SKM-1 (cell line): ENCODE measurements around the gene COA8.
"Not testable (repeated sequence)": the region's sequence is repeated elsewhere in the genome, so short reads cannot be mapped to it uniquely, and the experiment has no call there.

Experiments used
- DNase-seq: peaks from one replicate; lab custom pipeline; 2025; ENCODE audit not compliant: unreplicated experiment; lab: John Stamatoyannopoulos, UW

The COA8 gene

DNA sequence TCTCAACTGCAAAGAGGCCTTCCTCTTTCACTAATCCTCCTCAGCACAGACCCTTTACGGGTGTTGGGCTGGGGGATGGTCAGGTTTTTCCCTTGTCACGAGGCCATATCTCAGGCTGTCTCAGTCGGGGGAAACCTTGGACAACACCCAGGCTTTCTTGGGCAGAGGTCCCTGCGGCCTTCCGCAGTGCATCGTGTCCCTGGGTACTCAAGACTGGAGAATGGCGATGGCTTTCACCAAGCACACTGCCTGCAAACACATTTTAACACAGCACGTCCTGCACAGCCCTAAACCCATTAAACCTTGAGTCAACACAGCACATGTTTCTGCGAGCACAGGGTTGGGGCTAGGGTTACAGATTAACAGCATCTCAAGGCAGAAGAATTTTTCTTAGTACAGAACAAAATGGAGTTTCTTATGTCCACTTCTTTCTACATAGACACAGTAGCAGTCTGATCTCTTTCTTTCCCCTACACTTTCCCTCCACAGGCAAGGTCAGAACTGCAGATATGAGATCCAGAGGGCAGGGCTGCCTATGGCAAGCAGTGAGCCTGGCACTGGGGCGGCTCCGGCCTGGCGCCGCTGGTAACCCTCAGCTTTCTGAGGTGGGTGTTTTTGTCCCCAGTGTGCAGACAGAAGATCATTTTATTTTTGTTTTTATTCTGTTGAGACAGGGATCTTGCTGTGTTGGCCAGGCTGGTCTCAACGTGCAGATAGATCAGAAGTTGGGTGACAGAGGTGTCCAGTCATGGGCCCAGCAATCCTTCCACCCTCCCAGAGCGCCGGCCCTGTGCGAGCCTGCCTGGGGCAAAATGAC, 37.1 kb upstream of the COA8 start:
- DNase-seq, result not testable (repeated sequence)

DNA sequence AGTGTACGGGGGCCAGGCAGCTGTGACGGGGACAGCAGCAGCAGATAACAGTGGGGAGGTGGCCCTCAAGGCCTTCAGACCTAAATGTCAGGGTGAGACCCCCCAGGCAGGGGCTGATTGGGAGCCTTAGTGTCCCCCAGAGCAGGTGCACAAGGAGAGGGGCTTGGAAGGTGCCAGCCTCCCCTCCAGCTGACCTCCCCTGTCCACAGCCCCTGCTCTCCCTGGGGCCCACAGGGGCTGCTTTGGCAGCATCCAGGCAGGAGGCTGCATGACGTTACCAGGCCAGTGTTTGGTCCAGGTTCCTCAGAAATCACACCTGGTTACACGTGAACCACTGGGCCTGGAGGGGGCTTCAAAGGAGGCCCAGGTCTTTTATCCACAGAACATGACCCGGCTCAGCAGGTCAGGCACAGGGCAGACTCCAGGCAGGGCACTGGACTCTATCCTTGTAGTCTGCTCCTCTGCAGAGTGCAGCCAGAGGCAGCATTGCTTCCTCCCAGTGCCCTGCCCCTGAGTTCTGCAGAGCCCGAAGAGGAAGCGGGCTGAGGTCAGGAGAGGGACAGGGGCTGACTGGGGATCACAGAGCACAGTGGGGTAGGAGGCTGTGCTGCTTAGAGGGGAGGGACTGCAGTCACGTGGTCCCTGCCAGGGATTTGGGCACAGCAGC, 36.4 kb upstream of the COA8 start:
- peak; percentile 2 for DNase-seq

- no peak for DNase-seq
Observed at GRCh38 chr14:103526914-103527248, 35.9 kb upstream of the COA8 start.

GRCh38 chr14:103527408-103528145, 35.2 kb upstream of the COA8 start:
- DNase-seq, result no peak

GRCh38 chr14:103528146-103528586, 34.6 kb upstream of the COA8 start:
- no peak for DNase-seq

GRCh38 chr14:103528587-103529382, 34.0 kb upstream of the COA8 start, which contains the start of gene TRMT61A:
TRMT61A (plus strand) TSS chr14:103529196; CDS start chr14:103529979, 783 bp downstream.
- DNase-seq, result peak; percentile 29

DNA sequence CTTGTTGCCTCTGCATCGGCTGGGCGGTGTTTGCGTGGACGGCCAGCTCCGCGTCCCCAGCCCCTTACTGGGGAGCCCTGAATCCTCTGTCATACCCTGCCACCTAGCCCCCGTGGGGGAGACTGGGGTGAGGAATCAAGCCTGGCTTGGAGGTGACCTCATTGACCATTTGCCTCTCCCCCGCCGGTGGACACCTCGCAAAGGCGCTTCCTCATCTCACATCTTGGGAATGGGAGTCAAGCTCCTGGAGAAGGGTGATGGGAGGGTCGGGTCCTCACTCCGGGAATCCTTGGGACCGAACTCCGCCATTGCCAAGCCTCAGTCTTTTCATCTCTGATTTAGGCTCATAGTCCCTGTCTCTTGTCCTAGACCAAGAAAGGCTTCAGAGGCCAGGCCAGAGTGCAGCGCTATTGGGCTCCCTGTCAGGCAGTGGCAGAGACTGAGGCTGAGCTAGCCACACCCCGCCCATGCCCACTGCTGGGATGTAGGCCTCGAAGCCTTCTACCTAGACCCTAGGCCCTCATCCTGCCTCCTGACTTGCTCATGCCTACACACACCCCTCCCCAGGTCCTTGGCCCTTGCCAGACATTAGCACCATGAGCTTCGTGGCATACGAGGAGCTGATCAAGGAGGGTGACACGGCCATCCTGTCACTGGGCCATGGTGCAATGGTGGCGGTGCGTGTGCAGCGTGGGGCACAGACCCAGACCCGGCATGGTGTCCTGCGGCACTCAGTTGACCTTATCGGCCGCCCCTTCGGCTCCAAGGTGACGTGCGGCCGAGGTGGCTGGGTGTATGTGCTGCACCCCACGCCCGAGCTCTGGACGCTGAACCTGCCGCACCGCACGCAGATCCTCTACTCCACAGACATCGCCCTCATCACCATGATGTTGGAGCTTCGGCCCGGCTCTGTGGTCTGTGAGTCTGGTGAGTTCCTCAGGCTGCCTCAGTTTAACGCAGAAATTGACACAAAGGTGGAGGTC, 33.1 kb upstream of the COA8 start:
- DNase-seq, result no peak

DNA sequence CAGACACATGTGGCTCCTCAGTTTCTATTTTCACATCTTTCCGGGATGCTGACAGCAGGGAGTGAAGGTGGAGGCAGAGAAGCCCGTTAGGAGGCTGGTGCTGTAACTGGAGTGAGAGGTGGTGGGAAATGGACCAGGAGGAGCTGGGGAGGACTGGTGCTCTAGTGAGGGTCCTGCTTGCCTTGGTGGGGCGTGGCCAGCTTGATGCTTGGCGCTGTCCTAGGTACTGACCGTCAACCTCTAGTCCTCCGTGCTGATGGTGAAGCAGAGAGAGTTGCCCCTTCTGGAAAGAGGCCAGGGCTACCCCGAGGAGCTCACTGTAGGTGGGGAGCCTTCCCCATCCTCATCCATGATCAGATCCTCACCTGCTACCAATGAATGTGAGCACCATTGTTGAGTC, 32.4 kb upstream of the COA8 start:
- no peak for DNase-seq

GRCh38 chr14:103530831-103531230, 31.9 kb upstream of the COA8 start:
- no peak for DNase-seq

- no peak for DNase-seq
Observed at GRCh38 chr14:103531421-103532215, 31.1 kb upstream of the COA8 start.

- DNase-seq, result no peak
Observed at GRCh38 chr14:103532216-103533136, 30.3 kb upstream of the COA8 start.

GRCh38 chr14:103533137-103533998, 29.4 kb upstream of the COA8 start:
- DNase-seq, result no peak

GRCh38 chr14:103533999-103534575, 28.7 kb upstream of the COA8 start:
- DNase-seq, result no peak

DNA sequence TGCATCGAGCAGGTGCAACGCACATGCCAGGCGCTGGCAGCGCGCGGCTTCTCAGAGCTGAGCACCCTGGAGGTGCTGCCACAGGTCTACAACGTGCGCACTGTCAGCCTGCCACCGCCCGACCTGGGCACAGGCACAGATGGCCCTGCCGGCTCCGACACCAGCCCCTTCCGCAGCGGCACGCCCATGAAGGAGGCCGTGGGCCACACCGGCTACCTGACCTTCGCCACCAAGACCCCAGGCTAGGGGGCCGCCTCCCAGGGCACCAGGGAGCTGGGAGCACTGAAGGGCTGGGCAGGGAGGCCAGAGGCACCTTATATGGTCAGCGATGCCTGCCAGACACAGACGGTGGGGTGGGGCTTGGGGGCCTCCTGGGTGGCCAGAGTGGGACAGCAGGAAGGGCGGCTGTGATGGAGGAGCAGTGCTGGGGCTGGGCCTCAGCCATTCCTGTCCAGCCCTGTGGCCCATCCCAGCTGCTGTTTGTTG, 28.1 kb upstream of the COA8 start:
- DNase-seq, result no peak

GRCh38 chr14:103535081-103535890, 27.5 kb upstream of the COA8 start:
- DNase-seq, result no peak
